Testis (tissue), 3 donors: ENCODE results near the gene NEK5. TPM values are rescaled to one million over a fixed set of nuclear protein-coding genes. Genes with fewer than 3 reads are reported as not detected.

Source experiments
- DNase-seq: peaks from one replicate; pipeline ENCODE4 v3.0.0-alpha.2; 2019
- H3K27ac ChIP-seq, 2 donors: fragments of 200-600 bp; sonication (generic); one replicate each; pipeline ENCODE4 v1.5.1; 2019
- H3K27me3 ChIP-seq: fragments of 200-600 bp; sonication (generic); one replicate; pipeline ENCODE4 v1.5.1; 2019
- H3K36me3 ChIP-seq: fragments of 200-600 bp; sonication (generic); one replicate; pipeline ENCODE4 v1.5.1; 2017; ENCODE audit warnings: low read depth; ENCODE audit errors: missing control alignments
- H3K4me1 ChIP-seq: fragments of 200-600 bp; sonication (generic); one replicate; pipeline ENCODE4 v1.5.1; 2019
- H3K4me3 ChIP-seq, 2 donors: fragments of 200-600 bp; sonication (generic); one replicate each; pipeline ENCODE4 v1.5.1; 2017 to 2019
- H3K9me3 ChIP-seq: fragments of 200-600 bp; sonication (generic); one replicate; pipeline ENCODE4 v1.5.1; 2017
- CTCF ChIP-seq, 3 experiments: fragments of 450-650 bp in 2 of 3; fragments of 200-600 bp in 1 of 3; sonication (generic) in 1 of 3; IDR thresholded peaks; one replicate each; pipeline ENCODE4 v1.5.1; 2016 to 2019; ENCODE audit warnings: antibody characterized with exemption in 3 of 3, mild to moderate bottlenecking in 2 of 3, moderate library complexity in 1 of 3
- POLR2A ChIP-seq: fragments of 450-650 bp; IDR thresholded peaks from one replicate; pipeline ENCODE4 v1.6.1; 2017; ENCODE audit warnings: antibody characterized with exemption, mild to moderate bottlenecking, moderate library complexity
- WGBS, 2 donors: methylation state at CpG; one replicate each; pipeline ENCODE4 v1.1.5; 2018; 5-methylcytosine and 5-hydroxymethylcytosine counted together
- intact Hi-C: fragments of 100-400 bp; cut with DNase I; formaldehyde crosslinking; loops from one replicate; pipeline ENCODE4 v1.15.1; 2023; ENCODE audit warnings: low total_unique reads
- polyA plus RNA-seq: library from polyadenylated mRNA; stranded (reverse); fragments of 350-450 nt; fragmentation: Illumina TruSeq; extraction: RNeasy Lipid Tissue Mini Kit (QIAGEN cat#74804); gene quantifications from one replicate; pipeline ENCODE4 v1.2.3, GENCODE V29; 2014; ENCODE audit warnings: low read depth, low replicate concordance; ENCODE audit not compliant: insufficient read depth
- total RNA-seq, 2 donors: library from RNA; depleted of rRNA; stranded (reverse); fragments of >200 nt; gene quantifications; one replicate each; pipeline ENCODE4 v1.2.3, GENCODE V29; 2016

NEK5 gene
- total and polyA plus RNA-seq, 3 donors from 2014 or later, result 9.2 to 17.3 (median 9.5) TPM

GRCh38 chr13:51995677-51996551 is 133.0 kb downstream of the NEK5 start:
- Histone ChIP-seq H3K27me3 (no peaks in the 10 kb centered on the region), H3K36me3 (no peaks in the 10 kb centered on the region), H3K4me3 (no peak overlapping the region), H3K27ac (no peak overlapping the region), H3K4me1 (no peaks in the 10 kb centered on the region), H3K9me3 (no peaks in the 10 kb centered on the region)
- TF ChIP-seq CTCF (IDR thresholded peaks at IDR 0.05), result no peak
- no peak for TF ChIP-seq POLR2A
- no peak for DNase-seq
- WGBS, 2 donors, result 42 to 56% methylated on average over 7 to 9 of the region's 9 CpGs
- intact Hi-C loops, result no loop called here

GRCh38 chr13:51993713-51994112 is 135.2 kb downstream of the NEK5 start:
- DNase-seq, result no peak
- WGBS, 2 donors, result 81 to 90% methylated on average over 2 of the region's 2 CpGs
- TF ChIP-seq CTCF (IDR thresholded peaks at IDR 0.05), result no peak
- no peak for TF ChIP-seq POLR2A
- Histone ChIP-seq H3K36me3 (no peaks in the 10 kb centered on the region), H3K27me3 (no peaks in the 10 kb centered on the region), H3K27ac (no peak overlapping the region), H3K4me1 (no peaks in the 10 kb centered on the region), H3K4me3 (no peak overlapping the region), H3K9me3 (no peaks in the 10 kb centered on the region)
- intact Hi-C loops, result no loop called here

- WGBS, 2 donors, result 81 to 89% methylated on average over 3 of the region's 3 CpGs
- H3K4me1 ChIP-seq, result no peaks in the 10 kb centered on the region
- no peaks in the 10 kb centered on the region for H3K27me3 ChIP-seq
- no peak overlapping the region for H3K27ac ChIP-seq
- TF ChIP-seq POLR2A (no peak), CTCF (IDR thresholded peaks at IDR 0.05) (no peak)
- intact Hi-C loops, result no loop called here
- H3K4me3 ChIP-seq, result no peak overlapping the region
- H3K36me3 ChIP-seq, result no peaks in the 10 kb centered on the region
- no peaks in the 10 kb centered on the region for H3K9me3 ChIP-seq
- no peak for DNase-seq
Measured at GRCh38 chr13:51988988-51989618, 139.8 kb downstream of the NEK5 start.

Other genes starting within 250 kb of the NEK5 start
- gene ATP7B, start 117.6 kb downstream of the NEK5 start, total RNA-seq, result 10 to 100 TPM; 18.7 to 41.3 TPM
- 47.9 TPM for gene ATP7B, start 117.6 kb downstream of the NEK5 start, polyA plus RNA-seq
- 10 to 100 TPM; 24.4 to 36.5 TPM for gene ALG11, start 116.7 kb downstream of the NEK5 start, total RNA-seq
- gene ALG11, start 116.7 kb downstream of the NEK5 start, polyA plus RNA-seq, result 14.5 TPM
- gene UTP14C, start 104.4 kb downstream of the NEK5 start, total RNA-seq, result 10 to 100 TPM; 18.8 to 22.4 TPM
- gene UTP14C, start 104.4 kb downstream of the NEK5 start, polyA plus RNA-seq, result 9.7 TPM
- 10 to 100 TPM; 26.3 to 41.3 TPM for gene NEK3, start 30.5 kb upstream of the NEK5 start, total RNA-seq
- gene NEK3, start 30.5 kb upstream of the NEK5 start, polyA plus RNA-seq, result 40.7 TPM